Endothelial cell (in vitro differentiated cells): Measurements from ENCODE around the gene PLXNA3. TPM values are rescaled to one million over a fixed set of nuclear protein-coding genes. Genes with fewer than 3 reads are reported as not detected.

Experiments used
- DNase-seq: peaks from one replicate; pipeline ENCODE4 v3.0.0; 2021; ENCODE audit warnings: low spot score
- H3K27ac Mint-ChIP-seq: one replicate; pipeline ENCODE4 v1.8.0; 2021; ENCODE audit warnings: mixed read lengths, inconsistent platforms; ENCODE audit not compliant: unreplicated experiment
- H3K27me3 Mint-ChIP-seq: one replicate; pipeline ENCODE4 v1.8.0; 2021; ENCODE audit warnings: mild to moderate bottlenecking, moderate library complexity, mixed read lengths, inconsistent platforms; ENCODE audit not compliant: unreplicated experiment
- H3K36me3 Mint-ChIP-seq: one replicate; pipeline ENCODE4 v1.8.0; 2021; ENCODE audit warnings: mild to moderate bottlenecking, low read depth, mixed read lengths, inconsistent platforms; ENCODE audit not compliant: unreplicated experiment
- H3K4me1 Mint-ChIP-seq: one replicate; pipeline ENCODE4 v1.8.0; 2021; ENCODE audit warnings: mild to moderate bottlenecking, mixed read lengths, inconsistent platforms; ENCODE audit not compliant: unreplicated experiment
- H3K4me3 Mint-ChIP-seq: one replicate; pipeline ENCODE4 v1.8.0; 2021; ENCODE audit warnings: mild to moderate bottlenecking, mixed read lengths, inconsistent platforms; ENCODE audit not compliant: unreplicated experiment
- H3K9me3 Mint-ChIP-seq: one replicate; pipeline ENCODE4 v1.8.0; 2021; ENCODE audit warnings: mixed read lengths, inconsistent platforms; ENCODE audit not compliant: unreplicated experiment
- CTCF ChIP-seq: fragments of 200-600 bp; sonication (generic); IDR thresholded peaks from one replicate; pipeline ENCODE4 v1.5.0; 2021; ENCODE audit warnings: antibody characterized with exemption; ENCODE audit not compliant: unreplicated experiment
- total RNA-seq: library from RNA; stranded (reverse); fragmentation: NEBNext Ultra II Directional; extraction: Animal tissue kit (Norgen Biotek cat#: 25700); gene quantifications from one replicate; pipeline ENCODE4 v1.2.1, GENCODE V29; 2021; ENCODE audit not compliant: unreplicated experiment

The PLXNA3 gene
- total RNA-seq, 1 donor from 2014 or later, result 54.5 TPM

- Mint-ChIP-seq H3K36me3 (peaks cover 4% of the 10 kb centered on the region), H3K27ac (no peak overlapping the region), H3K4me3 (no peak overlapping the region)
Observed at GRCh38 chrX:154487518-154488290, 29.6 kb downstream of the PLXNA3 start.

GRCh38 chrX:154488336-154489075, 30.4 kb downstream of the PLXNA3 start:
- Mint-ChIP-seq H3K27ac (no peak overlapping the region), H3K9me3 (no peaks in the 10 kb centered on the region), H3K4me3 (no peak overlapping the region), H3K36me3 (peaks cover 4% of the 10 kb centered on the region), H3K27me3 (peaks cover 2% of the 10 kb centered on the region), H3K4me1 (peaks cover 4% of the 10 kb centered on the region)
- TF ChIP-seq CTCF, result no peak
- DNase-seq, result no peak

More at GRCh38 chrX:154487518-154488290, 29.6 kb downstream of the PLXNA3 start:
- DNase-seq, result no peak
- Mint-ChIP-seq H3K27me3 (peaks cover 2% of the 10 kb centered on the region), H3K4me1 (peaks cover 7% of the 10 kb centered on the region), H3K9me3 (no peaks in the 10 kb centered on the region)
- no peak for TF ChIP-seq CTCF

GRCh38 chrX:154489182-154489581, 31.1 kb downstream of the PLXNA3 start:
- H3K27ac Mint-ChIP-seq, result no peak overlapping the region
- H3K4me1 Mint-ChIP-seq, result peaks cover 2% of the 10 kb centered on the region
- peak overlapping the region; percentile 88 for H3K4me3 Mint-ChIP-seq
- H3K9me3 Mint-ChIP-seq, result no peaks in the 10 kb centered on the region
- no peak for DNase-seq
- peaks cover 4% of the 10 kb centered on the region for H3K36me3 Mint-ChIP-seq
- peaks cover 2% of the 10 kb centered on the region for H3K27me3 Mint-ChIP-seq
- no peak for TF ChIP-seq CTCF

- H3K27ac Mint-ChIP-seq, result no peak overlapping the region
- H3K4me1 Mint-ChIP-seq, result peaks cover 2% of the 10 kb centered on the region
- peak overlapping the region; percentile 88 for H3K4me3 Mint-ChIP-seq
- peaks cover 4% of the 10 kb centered on the region for H3K27me3 Mint-ChIP-seq
- no peak for TF ChIP-seq CTCF
- no peak for DNase-seq
- no peaks in the 10 kb centered on the region for H3K9me3 Mint-ChIP-seq
- peaks cover 4% of the 10 kb centered on the region for H3K36me3 Mint-ChIP-seq
Observed at GRCh38 chrX:154490021-154490413, 31.9 kb downstream of the PLXNA3 start.
